ENCODE results near the gene VAV3. TPM values are rescaled to one million over a fixed set of nuclear protein-coding genes. Genes with fewer than 3 reads are reported as not detected.

The VAV3 gene
- total and polyA plus RNA-seq, 9 of the 15 experiments (the other 6 are each of a cell fraction or from before 2014, with no cell fraction given), result not detected

GRCh38 chr1:107618539-107618938 lies 346.4 kb downstream of the VAV3 start:
- ATAC-seq, result no peak
- H3K4me2 ChIP-seq (ENCODE audit: insufficient read depth, low read length), result no peak overlapping the region
- H3K9me3 ChIP-seq (replicated peaks; ENCODE audit: control insufficient read depth, insufficient read depth, low read depth, low read length), result no peaks in the 10 kb centered on the region
- no peaks in the 10 kb centered on the region for H3K4me1 ChIP-seq (replicated peaks in 1 of 2; ENCODE audit: control insufficient read depth in 2 of 2, insufficient read depth in 2 of 2, low read length in 2 of 2)
- no peaks in the 10 kb centered on the region for H3K27me3 ChIP-seq (ENCODE audit: control insufficient read depth in 2 of 2, insufficient read depth in 2 of 2, low read length in 2 of 2)
- POLR2A ChIA-PET, result no interaction called here
- no peak for TF ChIP-seq ZNF584 (CRISPR knock-in tag; IDR thresholded peaks at IDR 0.05; ENCODE audit: low read depth)
- no peak for TF ChIP-seq EZH2 (IDR thresholded peaks at IDR 0.05; ENCODE audit: borderline replicate concordance, low read depth, low read length)
- TF ChIP-seq MLLT1 (IDR thresholded peaks at IDR 0.05), result no peak
- TF ChIP-seq TSC22D4 (tag; IDR thresholded peaks at IDR 0.05), result no peak
- BruUV-seq (replicated peaks), result no TSS peak
- no peak overlapping the region for H3K9ac ChIP-seq (ENCODE audit: insufficient read depth in 1 of 2, low read depth in 2 of 2, low read length in 2 of 2)
- no peak overlapping the region for H3K4me3 ChIP-seq
- CTCF ChIA-PET (ENCODE audit: low intra/inter-chr PET ratio), result interaction anchor here (0.6 kb wide), 1 partner anchor 132 kb away, joined by 3 read pairs; no protein-coding TSS in a partner anchor
- no peak overlapping the region for H2AFZ ChIP-seq (ENCODE audit: low read depth, low read length)
- no peaks in the 10 kb centered on the region for H3K36me3 ChIP-seq (ENCODE audit: control insufficient read depth, insufficient read depth, low read length)
- intact Hi-C loops (cut with micrococcal nuclease), result no loop called here
- no peak for DNase-seq (ENCODE audit: extremely low read depth in 1 of 4, low spot score in 3 of 4)
- FAIRE-seq, result no peak
- in situ Hi-C loops (cut with MboI), result no loop called here
- no peaks in the 10 kb centered on the region for H3K9me1 ChIP-seq (ENCODE audit: control insufficient read depth, insufficient read depth, low read length)
- H3K79me2 ChIP-seq (ENCODE audit: control insufficient read depth, insufficient read depth, low read length), result no peaks in the 10 kb centered on the region
- H4K20me1 ChIP-seq (replicated peaks; ENCODE audit: control insufficient read depth, insufficient read depth, low read length), result no peaks in the 10 kb centered on the region
- no peak overlapping the region for H3K27ac ChIP-seq (ENCODE audit: extremely low read depth, low read depth, low read length)

- intact Hi-C loops (cut with micrococcal nuclease), result no loop called here
- Histone ChIP-seq H3K36me3 (ENCODE audit: control insufficient read depth, insufficient read depth, low read length) (no peaks in the 10 kb centered on the region), H3K27ac (ENCODE audit: extremely low read depth, low read depth, low read length) (no peak overlapping the region), H3K4me1 (replicated peaks in 1 of 2; ENCODE audit: control insufficient read depth in 2 of 2, insufficient read depth in 2 of 2, low read length in 2 of 2) (no peaks in the 10 kb centered on the region), H3K9ac (ENCODE audit: insufficient read depth in 1 of 2, low read depth in 2 of 2, low read length in 2 of 2) (no peak overlapping the region), H4K20me1 (replicated peaks; ENCODE audit: control insufficient read depth, insufficient read depth, low read length) (no peaks in the 10 kb centered on the region), H2AFZ (ENCODE audit: low read depth, low read length) (no peak overlapping the region), H3K79me2 (ENCODE audit: control insufficient read depth, insufficient read depth, low read length) (no peaks in the 10 kb centered on the region), H3K4me2 (ENCODE audit: insufficient read depth, low read length) (no peak overlapping the region), H3K9me3 (replicated peaks; ENCODE audit: control insufficient read depth, insufficient read depth, low read depth, low read length) (no peaks in the 10 kb centered on the region), H3K27me3 (ENCODE audit: control insufficient read depth in 2 of 2, insufficient read depth in 2 of 2, low read length in 2 of 2) (no peaks in the 10 kb centered on the region), H3K4me3 (no peak overlapping the region), H3K9me1 (ENCODE audit: control insufficient read depth, insufficient read depth, low read length) (no peaks in the 10 kb centered on the region)
- ChIA-PET POLR2A (no interaction called here), CTCF (ENCODE audit: low intra/inter-chr PET ratio) (interaction anchor here (0.6 kb wide), 1 partner anchor 133 kb away, joined by 3 read pairs; no protein-coding TSS in a partner anchor)
- in situ Hi-C loops (cut with MboI), result no loop called here
- ATAC-seq (no peak), FAIRE-seq (no peak), DNase-seq (ENCODE audit: extremely low read depth in 1 of 4, low spot score in 3 of 4) (no peak)
- no TSS peak for BruUV-seq (replicated peaks)
- WGBS (ENCODE audit: insufficient coverage, low coverage, missing lambda C conversion rate), result 0% methylated on average over 8 of the region's 8 CpGs
- TF ChIP-seq YY1 (IDR thresholded peaks at IDR 0.05; ENCODE audit: borderline replicate concordance in 1 of 3, control insufficient read depth in 1 of 3, extremely low read depth in 1 of 3, insufficient read depth in 3 of 3, insufficient read length in 1 of 3, insufficient replicate concordance in 2 of 3, low read depth in 1 of 3, low read length in 2 of 3) (no peak), ZNF134 (CRISPR knock-in tag; conservative IDR thresholded peaks at IDR 0.05) (no peak), RB1 (IDR thresholded peaks at IDR 0.05; ENCODE audit: low read depth) (no peak), ZFP30 (CRISPR knock-in tag; IDR thresholded peaks at IDR 0.05; ENCODE audit: borderline replicate concordance) (no peak), ZNF668 (CRISPR knock-in tag; IDR thresholded peaks at IDR 0.05) (no peak)
Measured at GRCh38 chr1:107617921-107618320, 347.1 kb downstream of the VAV3 start.
